Activated B cell treated with CpG ODN at 0.5 μM for 24 hours (primary cell): ENCODE measurements around the gene PKP1. TPM values are rescaled to one million over a fixed set of nuclear protein-coding genes. Genes with fewer than 3 reads are reported as not detected.

ENCODE experiments used
- ATAC-seq: fragments of 200-7000 bp; cut with Tn5 transposase; one replicate; pipeline ENCODE4 v1.10.0; 2021; ENCODE audit warnings: low read depth, mild to moderate bottlenecking, moderate library complexity
- CTCF ChIA-PET: fragments of 350-600 bp; sonication (Branson Sonifier 250); formaldehyde crosslinking; loops from one replicate; lab custom pipeline; 2021; ENCODE audit warnings: antibody characterized with exemption; lab: Charles Lee
- POLR2A ChIA-PET: fragments of 350-600 bp; sonication (Branson Sonifier 250); formaldehyde crosslinking; loops from one replicate; lab custom pipeline; 2021; ENCODE audit warnings: antibody characterized with exemption; lab: Charles Lee
- DNase-seq: peaks from one replicate; pipeline ENCODE4 v3.0.0; 2022
- H3K27ac Mint-ChIP-seq: one replicate; pipeline ENCODE4 v1.8.0; 2020; ENCODE audit warnings: mixed read lengths
- H3K27me3 Mint-ChIP-seq: one replicate; pipeline ENCODE4 v1.8.0; 2021; ENCODE audit warnings: mixed read lengths
- H3K36me3 Mint-ChIP-seq: one replicate; pipeline ENCODE4 v1.8.0; 2021; ENCODE audit warnings: low read depth, mixed read lengths
- H3K4me1 Mint-ChIP-seq: one replicate; pipeline ENCODE4 v1.8.0; 2021; ENCODE audit warnings: mixed read lengths
- H3K4me3 Mint-ChIP-seq: one replicate; pipeline ENCODE4 v1.8.0; 2020; ENCODE audit warnings: mild to moderate bottlenecking, mixed read lengths
- H3K9me3 Mint-ChIP-seq: one replicate; pipeline ENCODE4 v1.8.0; 2020; ENCODE audit warnings: mixed read lengths
- intact Hi-C: fragments of 100-400 bp; cut with micrococcal nuclease; formaldehyde crosslinking; loops from one replicate; pipeline ENCODE4 v1.15.1; 2024
- total RNA-seq: library from RNA; stranded (reverse); gene quantifications from 2 replicates; pipeline ENCODE4 v1.2.3, GENCODE V29; 2022
- TF ChIP-seq, protein P1 (sequence below): fragments of 200-600 bp; IDR thresholded peaks from one replicate; pipeline ENCODE4 v1.8.0; 2022; ENCODE audit warnings: antibody characterized with exemption, mild to moderate bottlenecking

The PKP1 gene
- total RNA-seq, 1 donor from 2014 or later, result not detected

DNA sequence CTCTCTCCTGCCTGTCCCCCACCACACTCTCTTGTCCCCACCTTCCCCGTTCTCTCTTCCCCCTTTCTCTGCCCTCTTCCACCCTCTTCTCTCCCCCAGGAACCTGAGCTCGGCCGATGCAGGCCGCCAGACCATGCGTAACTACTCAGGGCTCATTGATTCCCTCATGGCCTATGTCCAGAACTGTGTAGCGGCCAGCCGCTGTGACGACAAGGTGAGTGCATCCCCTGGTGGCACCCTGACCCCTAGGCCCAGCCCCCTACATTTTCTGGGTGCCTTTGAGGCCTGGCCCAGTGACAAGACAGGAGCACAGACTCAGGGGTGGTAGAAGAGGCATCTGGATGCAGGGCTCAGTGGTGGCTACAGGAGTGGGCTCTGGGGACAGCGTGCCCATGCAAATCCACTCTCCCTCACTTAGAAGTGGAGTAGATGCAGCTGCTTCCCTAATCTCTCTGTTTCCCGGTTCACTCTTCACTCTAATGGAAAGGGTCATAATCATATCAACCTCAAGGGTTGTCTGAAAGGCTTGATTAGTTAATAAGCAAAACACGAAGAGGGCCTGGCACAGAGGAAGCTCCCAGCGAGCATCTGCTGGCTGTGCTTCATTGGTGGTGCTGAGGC is 37.0 kb downstream of the PKP1 start:
- H3K9me3 Mint-ChIP-seq, result no peaks in the 10 kb centered on the region
- no peak overlapping the region for H3K27ac Mint-ChIP-seq
- intact Hi-C loops, result no loop called here
- DNase-seq (no peak), ATAC-seq (no peak)
- POLR2A ChIA-PET, result no interaction called here
- TF ChIP-seq, protein P1, sequence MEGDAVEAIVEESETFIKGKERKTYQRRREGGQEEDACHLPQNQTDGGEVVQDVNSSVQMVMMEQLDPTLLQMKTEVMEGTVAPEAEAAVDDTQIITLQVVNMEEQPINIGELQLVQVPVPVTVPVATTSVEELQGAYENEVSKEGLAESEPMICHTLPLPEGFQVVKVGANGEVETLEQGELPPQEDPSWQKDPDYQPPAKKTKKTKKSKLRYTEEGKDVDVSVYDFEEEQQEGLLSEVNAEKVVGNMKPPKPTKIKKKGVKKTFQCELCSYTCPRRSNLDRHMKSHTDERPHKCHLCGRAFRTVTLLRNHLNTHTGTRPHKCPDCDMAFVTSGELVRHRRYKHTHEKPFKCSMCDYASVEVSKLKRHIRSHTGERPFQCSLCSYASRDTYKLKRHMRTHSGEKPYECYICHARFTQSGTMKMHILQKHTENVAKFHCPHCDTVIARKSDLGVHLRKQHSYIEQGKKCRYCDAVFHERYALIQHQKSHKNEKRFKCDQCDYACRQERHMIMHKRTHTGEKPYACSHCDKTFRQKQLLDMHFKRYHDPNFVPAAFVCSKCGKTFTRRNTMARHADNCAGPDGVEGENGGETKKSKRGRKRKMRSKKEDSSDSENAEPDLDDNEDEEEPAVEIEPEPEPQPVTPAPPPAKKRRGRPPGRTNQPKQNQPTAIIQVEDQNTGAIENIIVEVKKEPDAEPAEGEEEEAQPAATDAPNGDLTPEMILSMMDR, result no peak
- peaks cover 7% of the 10 kb centered on the region for H3K27me3 Mint-ChIP-seq
- CTCF ChIA-PET, result no interaction called here
- H3K4me1 Mint-ChIP-seq, result no peaks in the 10 kb centered on the region
- no peaks in the 10 kb centered on the region for H3K36me3 Mint-ChIP-seq
- no peak overlapping the region for H3K4me3 Mint-ChIP-seq

DNA sequence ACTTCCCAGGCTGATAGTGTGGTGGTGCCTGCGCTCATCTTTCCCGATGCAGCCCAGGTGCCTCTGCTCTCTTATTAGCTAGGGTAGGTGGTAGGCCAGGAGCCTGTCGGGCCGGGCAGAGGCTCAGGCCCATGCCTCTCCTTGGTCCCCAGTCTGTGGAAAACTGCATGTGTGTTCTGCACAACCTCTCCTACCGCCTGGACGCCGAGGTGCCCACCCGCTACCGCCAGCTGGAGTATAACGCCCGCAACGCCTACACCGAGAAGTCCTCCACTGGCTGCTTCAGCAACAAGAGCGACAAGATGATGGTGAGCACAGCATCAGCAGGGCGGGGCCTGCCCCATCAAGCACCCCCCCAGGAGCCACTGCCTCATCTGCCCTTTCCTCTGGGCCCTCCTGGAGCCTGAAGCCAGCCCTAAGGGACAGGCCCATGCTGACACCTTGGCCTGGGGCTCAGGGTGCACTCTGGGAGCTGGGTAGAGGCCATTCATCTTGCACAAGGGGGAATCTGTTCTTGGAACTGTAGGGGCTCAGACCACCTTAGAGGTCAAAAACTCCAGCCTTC is 38.6 kb downstream of the PKP1 start:
- intact Hi-C loops, result no loop called here
- TF ChIP-seq, protein P1, result no peak
- DNase-seq (no peak), ATAC-seq (no peak)
- ChIA-PET POLR2A (no interaction called here), CTCF (no interaction called here)
- Mint-ChIP-seq H3K27me3 (peaks cover 2% of the 10 kb centered on the region), H3K4me3 (no peak overlapping the region), H3K27ac (no peak overlapping the region), H3K4me1 (no peaks in the 10 kb centered on the region), H3K36me3 (no peaks in the 10 kb centered on the region), H3K9me3 (no peaks in the 10 kb centered on the region)

- H3K36me3 Mint-ChIP-seq, result no peaks in the 10 kb centered on the region
- no peaks in the 10 kb centered on the region for H3K4me1 Mint-ChIP-seq
- no peak overlapping the region for H3K4me3 Mint-ChIP-seq
- peaks cover 2% of the 10 kb centered on the region for H3K27me3 Mint-ChIP-seq
- no peak for ATAC-seq
- TF ChIP-seq, protein P1, result no peak
- no peak overlapping the region for H3K27ac Mint-ChIP-seq
- H3K9me3 Mint-ChIP-seq, result no peaks in the 10 kb centered on the region
- no peak for DNase-seq
- POLR2A ChIA-PET, result no interaction called here
- intact Hi-C loops, result no loop called here
- CTCF ChIA-PET, result no interaction called here
Measured at GRCh38 chr1:201322653-201323510, 39.6 kb downstream of the PKP1 start.

DNA sequence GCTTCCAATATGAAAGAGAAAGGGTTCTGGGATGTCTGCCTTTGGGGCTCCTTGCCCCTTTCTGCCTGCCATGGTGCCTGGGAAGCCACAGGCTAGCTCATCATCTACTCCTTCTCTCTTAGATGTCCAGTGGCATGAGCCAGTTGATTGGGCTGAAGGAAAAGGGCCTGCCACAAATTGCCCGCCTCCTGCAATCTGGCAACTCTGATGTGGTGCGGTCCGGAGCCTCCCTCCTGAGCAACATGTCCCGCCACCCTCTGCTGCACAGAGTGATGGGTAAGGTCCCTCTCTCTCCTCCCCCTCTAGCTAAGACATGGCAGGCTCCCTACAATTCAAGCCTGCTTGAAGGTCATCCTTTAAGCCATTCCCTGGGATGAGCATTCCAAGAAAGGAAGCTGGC is 41.0 kb downstream of the PKP1 start:
- H3K9me3 Mint-ChIP-seq, result no peaks in the 10 kb centered on the region
- ATAC-seq (no peak), DNase-seq (no peak)
- no peaks in the 10 kb centered on the region for H3K4me1 Mint-ChIP-seq
- no peak overlapping the region for H3K27ac Mint-ChIP-seq
- CTCF ChIA-PET, result no interaction called here
- intact Hi-C loops, result no loop called here
- peaks cover 2% of the 10 kb centered on the region for H3K27me3 Mint-ChIP-seq
- no peak overlapping the region for H3K4me3 Mint-ChIP-seq
- no peaks in the 10 kb centered on the region for H3K36me3 Mint-ChIP-seq
- TF ChIP-seq, protein P1, result no peak
- POLR2A ChIA-PET, result no interaction called here
